Suprapubic skin (tissue), 4 donors: ENCODE measurements around the gene UBXN6. TPM values are rescaled to one million over a fixed set of nuclear protein-coding genes. Genes with fewer than 3 reads are reported as not detected.

Experiments used
- DNase-seq, 2 donors: peaks; one replicate each; pipeline ENCODE4 v3.0.0-alpha.2; 2019; ENCODE audit warnings: low spot score in 2 of 2
- H3K27ac ChIP-seq: fragments of 200-600 bp; sonication (generic); one replicate; pipeline ENCODE4 v1.5.1; 2019
- H3K27me3 ChIP-seq: fragments of 200-600 bp; sonication (generic); one replicate; pipeline ENCODE4 v1.5.1; 2019
- H3K36me3 ChIP-seq: fragments of 200-600 bp; sonication (generic); one replicate; pipeline ENCODE4 v1.5.1; 2019
- H3K4me1 ChIP-seq: fragments of 200-600 bp; sonication (generic); one replicate; pipeline ENCODE4 v1.5.1; 2019
- H3K4me3 ChIP-seq: fragments of 200-600 bp; sonication (generic); one replicate; pipeline ENCODE4 v1.5.1; 2019; ENCODE audit warnings: mild to moderate bottlenecking
- H3K9me3 ChIP-seq: fragments of 200-600 bp; sonication (generic); one replicate; pipeline ENCODE4 v1.5.1; 2019
- EP300 ChIP-seq: sonication (generic); formaldehyde crosslinking; IDR thresholded peaks from one replicate; pipeline ENCODE4 v1.6.1; 2017; ENCODE audit warnings: antibody characterized with exemption
- POLR2A ChIP-seq, 2 donors: fragments of 450-650 bp; IDR thresholded peaks; one replicate each; pipeline ENCODE4 v1.6.1; 2017; ENCODE audit warnings: antibody characterized with exemption in 2 of 2, mild to moderate bottlenecking in 2 of 2, moderate library complexity in 2 of 2
- POLR2AphosphoS5 ChIP-seq, 3 donors: sonication (generic); formaldehyde crosslinking; IDR thresholded peaks; one replicate each; pipeline ENCODE4 v1.6.1; 2017; ENCODE audit warnings: antibody characterized with exemption in 3 of 3
- WGBS: methylation state at CpG from one replicate; pipeline ENCODE4 v1.1.5; 2018; 5-methylcytosine and 5-hydroxymethylcytosine counted together
- total RNA-seq, 4 donors: library from RNA; depleted of rRNA; stranded (reverse); fragments of >200 nt; gene quantifications; one replicate each; pipeline ENCODE4 v1.1.0, GENCODE V29; 2016
- TF ChIP-seq, protein P1 (sequence below), 2 donors: fragments of 200-600 bp in 1 of 2; fragments of 450-650 bp in 1 of 2; sonication (generic) in 1 of 2; IDR thresholded peaks; one replicate each; pipeline ENCODE4 v1.5.1; 2016 to 2019; ENCODE audit warnings: antibody characterized with exemption in 2 of 2, mild to moderate bottlenecking in 1 of 2, moderate library complexity in 1 of 2

Gene UBXN6
- total RNA-seq, 4 donors from 2014 or later, result 108 to 257 (median 167) TPM

DNA sequence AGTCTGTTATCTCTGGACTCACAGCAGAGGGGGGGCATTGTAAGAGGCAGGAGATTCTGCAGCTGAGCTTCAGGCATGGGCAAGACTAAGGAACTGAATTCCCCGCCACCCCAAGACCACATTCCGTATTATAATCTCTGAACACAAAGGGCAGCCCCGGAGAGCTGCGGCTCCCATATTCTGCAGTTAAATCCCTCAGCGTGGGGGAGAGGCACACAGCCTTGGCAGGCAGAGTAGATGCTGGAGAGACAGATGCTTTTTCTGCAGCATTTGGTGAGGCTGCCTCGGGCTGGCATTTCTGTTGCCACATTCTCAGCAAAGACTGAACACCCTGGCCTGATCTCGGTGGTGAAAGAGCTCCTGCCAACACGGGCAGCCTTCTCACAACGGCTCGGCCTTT, 42.2 kb downstream of the UBXN6 start:
- H3K4me1 ChIP-seq, result no peaks in the 10 kb centered on the region
- peaks cover 16% of the 10 kb centered on the region for H3K36me3 ChIP-seq
- H3K4me3 ChIP-seq, result no peak overlapping the region
- H3K27ac ChIP-seq, result no peak overlapping the region
- no peak for TF ChIP-seq POLR2AphosphoS5 (IDR thresholded peaks at IDR 0.05)
- TF ChIP-seq, protein P1, sequence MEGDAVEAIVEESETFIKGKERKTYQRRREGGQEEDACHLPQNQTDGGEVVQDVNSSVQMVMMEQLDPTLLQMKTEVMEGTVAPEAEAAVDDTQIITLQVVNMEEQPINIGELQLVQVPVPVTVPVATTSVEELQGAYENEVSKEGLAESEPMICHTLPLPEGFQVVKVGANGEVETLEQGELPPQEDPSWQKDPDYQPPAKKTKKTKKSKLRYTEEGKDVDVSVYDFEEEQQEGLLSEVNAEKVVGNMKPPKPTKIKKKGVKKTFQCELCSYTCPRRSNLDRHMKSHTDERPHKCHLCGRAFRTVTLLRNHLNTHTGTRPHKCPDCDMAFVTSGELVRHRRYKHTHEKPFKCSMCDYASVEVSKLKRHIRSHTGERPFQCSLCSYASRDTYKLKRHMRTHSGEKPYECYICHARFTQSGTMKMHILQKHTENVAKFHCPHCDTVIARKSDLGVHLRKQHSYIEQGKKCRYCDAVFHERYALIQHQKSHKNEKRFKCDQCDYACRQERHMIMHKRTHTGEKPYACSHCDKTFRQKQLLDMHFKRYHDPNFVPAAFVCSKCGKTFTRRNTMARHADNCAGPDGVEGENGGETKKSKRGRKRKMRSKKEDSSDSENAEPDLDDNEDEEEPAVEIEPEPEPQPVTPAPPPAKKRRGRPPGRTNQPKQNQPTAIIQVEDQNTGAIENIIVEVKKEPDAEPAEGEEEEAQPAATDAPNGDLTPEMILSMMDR (IDR thresholded peaks at IDR 0.05), result no peak
- TF ChIP-seq POLR2A (IDR thresholded peaks at IDR 0.05), result no peak
- no peak for TF ChIP-seq EP300
- no peaks in the 10 kb centered on the region for H3K9me3 ChIP-seq
- no peak for DNase-seq
- H3K27me3 ChIP-seq, result no peaks in the 10 kb centered on the region
- WGBS, result 62% methylated on average over 10 of the region's 10 CpGs

DNA sequence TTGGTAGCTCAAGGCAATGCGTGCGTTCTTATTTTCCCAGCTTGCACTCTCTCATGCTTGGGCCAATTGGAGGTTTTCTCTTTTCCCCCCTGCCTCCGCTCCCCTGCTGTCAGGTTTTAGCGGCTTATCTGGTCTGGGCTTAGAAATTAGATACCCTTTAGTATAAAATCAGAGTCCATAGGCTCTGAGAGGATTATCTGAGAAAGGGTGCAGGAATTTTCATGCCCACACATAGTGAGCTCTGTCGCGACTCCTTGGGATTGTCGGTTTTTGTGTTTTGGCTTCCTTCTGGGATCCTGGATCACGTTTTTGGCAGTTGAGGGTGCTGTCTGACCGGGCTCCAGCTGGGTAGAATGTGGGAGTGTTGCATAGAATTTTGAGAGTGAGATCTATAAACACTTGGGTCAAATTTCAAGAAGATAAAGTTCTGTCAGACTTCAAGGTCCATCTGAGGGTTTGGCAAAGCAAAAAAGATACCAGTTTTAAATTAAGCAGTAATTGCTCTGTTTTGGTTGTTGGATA, 42.7 kb downstream of the UBXN6 start:
- DNase-seq, result no peak
- H3K36me3 ChIP-seq, result peaks cover 17% of the 10 kb centered on the region
- H3K27ac ChIP-seq, result no peak overlapping the region
- no peak overlapping the region for H3K4me3 ChIP-seq
- no peaks in the 10 kb centered on the region for H3K27me3 ChIP-seq
- no peaks in the 10 kb centered on the region for H3K9me3 ChIP-seq
- 62% methylated on average over 9 of the region's 9 CpGs for WGBS
- no peak for TF ChIP-seq POLR2A (IDR thresholded peaks at IDR 0.05)
- no peak for TF ChIP-seq POLR2AphosphoS5 (IDR thresholded peaks at IDR 0.05)
- TF ChIP-seq, protein P1 (IDR thresholded peaks at IDR 0.05), result no peak
- TF ChIP-seq EP300, result no peak
- H3K4me1 ChIP-seq, result no peaks in the 10 kb centered on the region

DNA sequence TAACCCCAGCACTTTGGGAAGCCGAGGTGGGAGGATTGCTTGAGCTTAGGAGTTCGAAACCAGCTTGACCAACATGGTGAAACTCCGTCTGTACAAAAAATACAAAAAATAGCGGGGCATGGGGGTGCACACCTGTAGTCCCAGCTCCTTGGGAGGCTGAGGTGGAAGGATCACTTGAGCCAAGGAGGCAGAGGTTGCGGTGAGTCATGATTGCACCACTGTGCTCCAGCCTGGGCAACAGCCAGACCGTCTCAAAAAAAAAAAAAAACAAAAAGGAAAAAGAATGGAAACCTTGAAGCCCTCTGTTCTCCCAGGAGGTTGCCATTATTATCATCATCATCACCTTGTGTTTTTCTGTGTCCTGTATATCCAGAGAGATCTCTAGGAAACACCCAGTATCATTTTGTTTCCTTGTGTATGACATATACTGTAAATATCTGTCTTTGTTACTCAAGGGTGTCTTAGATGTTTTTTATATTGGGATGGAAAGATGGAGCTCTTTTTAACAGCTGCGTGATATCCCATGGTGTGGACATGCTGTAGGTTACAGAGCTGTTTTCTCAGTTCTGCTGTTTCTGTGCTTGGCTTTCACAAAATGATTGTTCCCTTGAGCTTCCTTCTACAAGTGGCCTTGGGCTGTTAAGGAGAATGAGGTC, 43.3 kb downstream of the UBXN6 start:
- Histone ChIP-seq H3K4me3 (no peak overlapping the region), H3K9me3 (no peaks in the 10 kb centered on the region), H3K27me3 (no peaks in the 10 kb centered on the region), H3K36me3 (peaks cover 23% of the 10 kb centered on the region), H3K27ac (no peak overlapping the region), H3K4me1 (no peaks in the 10 kb centered on the region)
- no peak for DNase-seq
- TF ChIP-seq POLR2A (IDR thresholded peaks at IDR 0.05) (no peak), EP300 (no peak), POLR2AphosphoS5 (IDR thresholded peaks at IDR 0.05) (no peak)
- TF ChIP-seq, protein P1 (IDR thresholded peaks at IDR 0.05), result no peak
- WGBS, result 90% methylated on average over 7 of the region's 7 CpGs

DNA sequence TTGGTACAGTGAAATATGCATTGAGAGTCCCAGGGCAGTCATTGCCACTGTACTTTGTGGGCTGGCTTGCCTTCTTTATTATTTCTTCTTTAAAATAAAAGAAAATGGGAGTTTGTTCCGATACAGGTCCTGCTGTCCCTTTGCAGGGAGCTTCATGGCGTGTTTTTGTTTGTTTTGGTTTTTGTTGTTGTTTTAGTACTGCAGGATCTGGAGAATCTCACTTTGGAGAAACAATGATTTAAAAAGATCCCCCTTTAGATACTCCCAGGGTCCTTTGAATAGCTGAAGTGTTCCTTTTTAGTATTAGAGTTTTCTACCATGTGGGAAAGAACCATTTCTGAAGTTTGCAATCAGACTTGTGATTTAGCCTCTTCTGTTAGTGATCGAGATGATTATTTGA, 44.0 kb downstream of the UBXN6 start:
- Histone ChIP-seq H3K36me3 (peaks cover 30% of the 10 kb centered on the region), H3K9me3 (no peaks in the 10 kb centered on the region), H3K4me3 (no peak overlapping the region), H3K27me3 (no peaks in the 10 kb centered on the region), H3K4me1 (no peaks in the 10 kb centered on the region), H3K27ac (no peak overlapping the region)
- 96% methylated on average over 3 of the region's 3 CpGs for whole genome bisulfite sequencing
- no peak for TF ChIP-seq EP300
- TF ChIP-seq, protein P1 (IDR thresholded peaks at IDR 0.05), result no peak
- TF ChIP-seq POLR2AphosphoS5 (IDR thresholded peaks at IDR 0.05), result no peak
- no peak for TF ChIP-seq POLR2A (IDR thresholded peaks at IDR 0.05)
- no peak for DNase-seq

DNA sequence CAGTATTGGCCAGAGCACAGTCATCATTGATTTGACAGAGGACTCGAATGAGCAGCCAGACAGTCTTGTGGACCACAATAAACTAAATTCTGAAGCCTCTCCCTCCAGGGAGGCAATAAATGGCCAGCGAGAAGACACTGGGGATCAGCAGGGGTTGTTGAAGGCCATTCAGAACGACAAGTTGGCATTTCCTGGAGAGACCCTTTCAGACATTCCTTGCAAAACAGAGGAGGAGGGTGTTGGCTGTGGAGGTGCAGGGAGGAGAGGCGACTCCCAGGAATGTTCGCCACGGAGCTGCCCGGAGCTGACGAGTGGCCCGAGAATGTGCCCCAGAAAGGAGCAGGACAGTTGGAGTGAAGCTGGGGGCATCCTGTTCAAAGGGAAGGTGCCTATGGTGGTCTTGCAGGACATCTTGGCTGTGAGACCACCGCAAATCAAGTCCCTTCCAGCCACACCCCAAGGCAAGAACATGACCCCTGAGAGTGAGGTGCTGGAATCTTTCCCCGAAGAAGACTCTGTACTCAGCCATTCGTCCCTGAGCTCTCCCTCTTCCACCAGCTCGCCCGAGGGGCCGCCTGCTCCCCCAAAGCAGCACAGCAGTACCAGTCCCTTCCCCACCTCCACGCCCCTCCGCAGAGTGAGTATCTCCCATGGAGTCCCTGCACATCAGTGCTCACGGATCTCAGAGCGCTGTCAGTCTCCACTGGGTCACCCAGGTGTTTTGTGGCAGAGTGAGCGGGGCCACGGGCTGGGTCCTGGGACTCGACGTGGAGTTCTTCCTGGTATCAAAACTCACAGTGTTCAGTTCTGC, 48.3 kb downstream of the UBXN6 start:
- Histone ChIP-seq H3K36me3 (peaks cover 30% of the 10 kb centered on the region), H3K27ac (no peak overlapping the region), H3K4me3 (no peak overlapping the region), H3K9me3 (no peaks in the 10 kb centered on the region), H3K27me3 (no peaks in the 10 kb centered on the region), H3K4me1 (peaks cover 5% of the 10 kb centered on the region)
- 91% methylated on average over 23 of the region's 23 CpGs for WGBS
- DNase-seq, result no peak
- TF ChIP-seq POLR2A (IDR thresholded peaks at IDR 0.05) (no peak), EP300 (no peak), POLR2AphosphoS5 (IDR thresholded peaks at IDR 0.05) (no peak)
- TF ChIP-seq, protein P1 (IDR thresholded peaks at IDR 0.05), result no peak
